Pancreas (tissue), 10 donors: ENCODE measurements around the gene NFATC3. TPM values are rescaled to one million over a fixed set of nuclear protein-coding genes. Genes with fewer than 3 reads are reported as not detected.

ENCODE experiments used
- ATAC-seq, 4 donors: fragments of 200-7000 bp; cut with Tn5 transposase; one replicate each; pipeline versions ENCODE4 v1.8.0 to v1.9.1; 2020; ENCODE audit warnings: mild to moderate bottlenecking in 4 of 4, moderate library complexity in 4 of 4
- DNase-seq, 6 donors: peaks; one replicate each; pipeline ENCODE4 v3.0.0-alpha.2; 2020
- FAIRE-seq: peaks from 2 replicates; lab custom pipeline; 2012; peaks lifted over from hg19 to GRCh38; lab: Jason Lieb, UNC
- H3K27ac ChIP-seq, 4 donors: fragments of 200-600 bp; sonication (generic); 1 replicate in 3 of 4; 2 replicates in 1 of 4; pipeline versions ENCODE4 v1.5.0 to v1.8.0; 2020
- H3K27me3 ChIP-seq, 4 donors: fragments of 200-600 bp; one replicate each; pipeline ENCODE4 v1.8.0; 2021
- H3K36me3 ChIP-seq, 3 donors: fragments of 200-600 bp; sonication (generic) in 1 of 3; one replicate each; pipeline versions ENCODE4 v1.5.0 to v1.8.0; 2020 to 2021
- H3K4me1 ChIP-seq, 3 donors: fragments of 200-600 bp; one replicate each; pipeline ENCODE4 v1.8.0; 2021
- H3K4me3 ChIP-seq, 4 donors: fragments of 200-600 bp; sonication (generic) in 2 of 4; one replicate each; pipeline versions ENCODE4 v1.5.0 to v1.8.0; 2020 to 2021
- H3K9me3 ChIP-seq, 4 donors: fragments of 200-600 bp; one replicate each; pipeline ENCODE4 v1.8.0; 2021
- CTCF ChIP-seq, 4 donors: fragments of 200-600 bp; sonication (generic) in 3 of 4; IDR thresholded peaks; one replicate each; pipeline versions ENCODE4 v1.5.0 to v1.8.0; 2021; ENCODE audit warnings: antibody characterized with exemption in 4 of 4
- WGBS, 2 donors: extraction: QIAGEN DNeasy Blood & Tissue Kit; methylation state at CpG; one replicate each; pipeline ENCODE4 v1.1.7; 2013; 5-methylcytosine and 5-hydroxymethylcytosine counted together
- intact Hi-C, 3 donors: fragments of 100-400 bp; cut with DNase I; formaldehyde crosslinking; loops; one replicate each; pipeline versions ENCODE4 v1.11.1 to v1.14.2; 2022
- polyA plus RNA-seq, 2 donors: library from polyadenylated mRNA; stranded (reverse); fragments of 200-250 nt; gene quantifications; one replicate each; pipeline ENCODE4 v1.2.3, GENCODE V29; 2013
- total RNA-seq, 6 donors: library from RNA; stranded (reverse); fragmentation: NEBNext Ultra II Directional in 4 of 6; extraction: Animal tissue kit (Norgen Biotek cat#: 25700) in 4 of 6; gene quantifications; one replicate each; pipeline versions ENCODE4 v1.2.1 to v1.2.4, GENCODE V29; 2021 to 2023
- donor health status: healthy with polysubstance abuse.
- donor health status: DM: no; HTN: no; CAD: no; lungs with moderate emphysema.
- donor health status: DM: no; HTN: no; CAD: no.
- donor health status: control.
- donor health status: control.
- donor health status: Bipolar disorder and iron deficiency.
- donor health status: DM: yes; HTN: yes; CAD: no.
- donor health status: DM: no; HTN: no; CAD: no.
- donor health status: DM: no; HTN: no; CAD: no.
- donor health status: DM: yes; HTN: yes; CAD: no.

Gene NFATC3
- total and polyA plus RNA-seq, 8 donors, result 3.8 to 19.3 (median 12.5) TPM

GRCh38 chr16:68190736-68191510 lies 105.8 kb downstream of the NFATC3 start:
- no peak for ATAC-seq
- WGBS, 2 donors, result 80 to 84% methylated on average over 2 of the region's 2 CpGs
- H3K36me3 ChIP-seq, result peaks cover 0 to 17% (median 0%) of the 10 kb centered on the region in 3 donors
- intact Hi-C loops, result no loop called here
- TF ChIP-seq CTCF (IDR thresholded peaks at IDR 0.05), result no peak
- no peak for FAIRE-seq
- H3K27ac ChIP-seq, result no peak overlapping the region
- H3K9me3 ChIP-seq, result no peaks in the 10 kb centered on the region
- no peak overlapping the region for H3K4me3 ChIP-seq
- H3K27me3 ChIP-seq, result no peaks in the 10 kb centered on the region
- DNase-seq, result no peak
- H3K4me1 ChIP-seq, result no peaks in the 10 kb centered on the region

- H3K36me3 ChIP-seq, result peaks cover 0 to 15% (median 0%) of the 10 kb centered on the region in 3 donors
- no peak for DNase-seq
- no peak for TF ChIP-seq CTCF (IDR thresholded peaks at IDR 0.05)
- WGBS, 2 donors, result 68 to 70% methylated on average over 3 of the region's 3 CpGs
- H3K27ac ChIP-seq, result no peak overlapping the region
- no peak for ATAC-seq
- no peaks in the 10 kb centered on the region for H3K9me3 ChIP-seq
- H3K4me1 ChIP-seq, result no peaks in the 10 kb centered on the region
- FAIRE-seq, result no peak
- H3K27me3 ChIP-seq, result no peaks in the 10 kb centered on the region
- intact Hi-C loops, result no loop called here
- H3K4me3 ChIP-seq, result no peak overlapping the region
Observed at GRCh38 chr16:68194251-68194650, 109.1 kb downstream of the NFATC3 start.

DNA sequence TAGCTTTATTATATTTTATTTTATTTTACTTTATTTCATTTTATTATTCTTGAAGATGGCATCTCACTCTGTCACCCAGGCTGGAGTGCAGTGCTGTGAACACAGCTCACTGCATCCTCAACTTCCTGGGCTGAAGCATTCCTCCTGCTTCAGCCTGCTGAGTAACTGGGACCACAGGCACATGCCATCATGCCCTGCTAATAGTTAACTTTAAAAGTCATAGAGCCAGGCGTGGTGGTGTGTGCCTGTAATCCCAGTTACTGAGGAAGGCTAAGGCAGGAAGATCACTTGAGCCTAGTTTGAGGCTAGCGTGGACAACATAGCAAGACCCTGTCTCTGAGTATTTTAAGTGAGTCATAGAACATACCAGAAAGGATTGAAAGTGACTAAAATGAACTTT lies 112.1 kb downstream of the NFATC3 start:
- intact Hi-C loops, result no loop called here
- TF ChIP-seq CTCF (IDR thresholded peaks at IDR 0.05), result no peak
- no peaks in the 10 kb centered on the region for H3K36me3 ChIP-seq
- no peak for FAIRE-seq
- H3K4me1 ChIP-seq, result peaks cover 0 to 16% (median 0%) of the 10 kb centered on the region in 3 donors
- H3K4me3 ChIP-seq, result no peak overlapping the region
- 91 to 95% methylated on average over 2 of the region's 2 CpGs for WGBS, 2 donors
- DNase-seq, result no peak
- H3K27me3 ChIP-seq, result no peaks in the 10 kb centered on the region
- ATAC-seq, result no peak
- no peaks in the 10 kb centered on the region for H3K9me3 ChIP-seq
- H3K27ac ChIP-seq, result no peak overlapping the region

GRCh38 chr16:68200088-68200783 lies 115.1 kb downstream of the NFATC3 start:
- WGBS, 2 donors, result 61 to 63% methylated on average over 3 of the region's 3 CpGs
- Histone ChIP-seq H3K27me3 (no peaks in the 10 kb centered on the region), H3K4me3 (no peak overlapping the region), H3K36me3 (no peaks in the 10 kb centered on the region), H3K27ac (no peak overlapping the region), H3K4me1 (peaks cover 0 to 16% (median 0%) of the 10 kb centered on the region in 3 donors), H3K9me3 (no peaks in the 10 kb centered on the region)
- ATAC-seq (peak; percentile 78 to 91 (median 84)), FAIRE-seq (no peak), DNase-seq (no peak)
- intact Hi-C loops, result no loop called here
- TF ChIP-seq CTCF (IDR thresholded peaks at IDR 0.05), result no peak
